ENCODE measurements around the gene AFF3. TPM values are rescaled to one million over a fixed set of nuclear protein-coding genes. Genes with fewer than 3 reads are reported as not detected.

The AFF3 gene
- total RNA-seq, 6 experiments from 2014 or later, result 0.80 to 8.2 (median 6.8) TPM

DNA sequence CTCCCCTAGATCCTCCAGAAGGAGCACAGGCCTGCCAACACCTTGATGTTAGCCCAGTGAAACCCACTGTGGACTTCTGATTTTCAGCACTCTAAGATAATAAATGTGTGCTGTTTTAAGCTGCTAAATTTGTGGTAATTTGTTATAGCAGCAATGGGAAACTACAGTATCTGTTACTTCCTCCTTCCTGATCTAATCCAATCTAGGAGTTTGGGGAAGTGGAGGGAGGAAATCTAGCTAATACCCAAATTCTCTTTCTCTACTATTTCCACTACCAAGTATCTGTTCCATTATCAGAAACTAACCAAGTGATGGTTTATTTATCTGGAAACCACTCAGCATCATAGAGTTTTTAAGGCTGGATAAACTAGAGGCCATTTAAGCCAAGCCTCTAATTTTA, 64.9 kb downstream of the AFF3 start:
- H3K4me1 Mint-ChIP-seq (ENCODE audit: low read depth), result no peaks in the 10 kb centered on the region; the same call in 1 of the 2 replicates
- no peaks in the 10 kb centered on the region for H3K36me3 Mint-ChIP-seq (ENCODE audit: low read depth)
- H3K9me3 Mint-ChIP-seq, result no peaks in the 10 kb centered on the region
- TF ChIP-seq, protein P1, sequence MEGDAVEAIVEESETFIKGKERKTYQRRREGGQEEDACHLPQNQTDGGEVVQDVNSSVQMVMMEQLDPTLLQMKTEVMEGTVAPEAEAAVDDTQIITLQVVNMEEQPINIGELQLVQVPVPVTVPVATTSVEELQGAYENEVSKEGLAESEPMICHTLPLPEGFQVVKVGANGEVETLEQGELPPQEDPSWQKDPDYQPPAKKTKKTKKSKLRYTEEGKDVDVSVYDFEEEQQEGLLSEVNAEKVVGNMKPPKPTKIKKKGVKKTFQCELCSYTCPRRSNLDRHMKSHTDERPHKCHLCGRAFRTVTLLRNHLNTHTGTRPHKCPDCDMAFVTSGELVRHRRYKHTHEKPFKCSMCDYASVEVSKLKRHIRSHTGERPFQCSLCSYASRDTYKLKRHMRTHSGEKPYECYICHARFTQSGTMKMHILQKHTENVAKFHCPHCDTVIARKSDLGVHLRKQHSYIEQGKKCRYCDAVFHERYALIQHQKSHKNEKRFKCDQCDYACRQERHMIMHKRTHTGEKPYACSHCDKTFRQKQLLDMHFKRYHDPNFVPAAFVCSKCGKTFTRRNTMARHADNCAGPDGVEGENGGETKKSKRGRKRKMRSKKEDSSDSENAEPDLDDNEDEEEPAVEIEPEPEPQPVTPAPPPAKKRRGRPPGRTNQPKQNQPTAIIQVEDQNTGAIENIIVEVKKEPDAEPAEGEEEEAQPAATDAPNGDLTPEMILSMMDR (IDR thresholded peaks at IDR 0.05), result no peak
- H3K27ac Mint-ChIP-seq, result no peak overlapping the region
- DNase-seq, result no peak
- H3K27me3 Mint-ChIP-seq (ENCODE audit: insufficient read depth), result peaks cover 29% of the 10 kb centered on the region
- H3K4me3 Mint-ChIP-seq, result no peak overlapping the region

DNA sequence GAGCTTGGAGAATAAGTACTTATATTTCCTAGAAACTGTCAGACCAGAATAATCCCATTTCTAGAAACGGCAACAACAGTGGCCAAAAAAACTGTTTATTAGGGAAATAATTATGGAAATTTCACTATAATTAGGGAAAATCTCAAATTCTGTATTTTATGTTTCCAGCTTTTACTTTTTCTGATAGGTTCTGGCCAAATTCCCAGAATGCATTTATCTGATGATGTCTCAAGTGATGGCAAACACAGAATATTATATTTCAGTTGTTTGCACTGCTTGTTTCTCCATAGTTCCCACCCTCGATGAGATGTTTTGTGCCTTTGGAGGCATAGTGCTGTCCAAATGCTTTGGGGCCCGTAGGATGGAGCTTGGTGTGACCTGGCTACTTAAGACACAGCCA, 66.9 kb downstream of the AFF3 start:
- H3K4me3 Mint-ChIP-seq, result no peak overlapping the region
- no peaks in the 10 kb centered on the region for H3K4me1 Mint-ChIP-seq (ENCODE audit: low read depth)
- TF ChIP-seq, protein P1 (IDR thresholded peaks at IDR 0.05), result no peak
- DNase-seq, result no peak
- no peaks in the 10 kb centered on the region for H3K36me3 Mint-ChIP-seq (ENCODE audit: low read depth)
- no peak overlapping the region for H3K27ac Mint-ChIP-seq
- no peaks in the 10 kb centered on the region for H3K9me3 Mint-ChIP-seq
- peaks cover 31% of the 10 kb centered on the region for H3K27me3 Mint-ChIP-seq (ENCODE audit: insufficient read depth)

DNA sequence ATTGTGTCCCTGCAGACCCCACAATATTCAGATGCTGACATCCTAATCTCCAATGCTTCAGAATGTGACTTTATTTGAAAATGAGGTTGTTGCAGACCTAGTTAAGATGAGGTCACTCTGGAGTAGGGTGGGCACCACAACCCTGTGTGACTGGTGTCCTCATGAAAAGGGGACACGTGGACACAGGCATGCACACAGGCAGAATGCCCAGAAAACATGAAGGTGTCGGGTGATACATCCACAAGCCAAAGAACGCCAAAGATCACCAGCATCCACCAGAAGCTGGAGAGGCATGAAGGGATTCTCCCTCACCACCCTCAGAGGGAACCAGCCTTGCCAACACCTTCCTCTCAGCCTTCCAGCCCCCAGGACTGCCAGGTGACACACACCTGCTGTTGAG, 69.3 kb downstream of the AFF3 start:
- Mint-ChIP-seq H3K36me3 (ENCODE audit: low read depth) (no peaks in the 10 kb centered on the region), H3K27me3 (ENCODE audit: insufficient read depth) (peaks cover 36% of the 10 kb centered on the region), H3K27ac (no peak overlapping the region), H3K9me3 (no peaks in the 10 kb centered on the region), H3K4me3 (no peak overlapping the region), H3K4me1 (ENCODE audit: low read depth) (peaks cover 6% of the 10 kb centered on the region; the same call in 1 of the 2 replicates)
- no peak for DNase-seq
- TF ChIP-seq, protein P1 (IDR thresholded peaks at IDR 0.05), result no peak

DNA sequence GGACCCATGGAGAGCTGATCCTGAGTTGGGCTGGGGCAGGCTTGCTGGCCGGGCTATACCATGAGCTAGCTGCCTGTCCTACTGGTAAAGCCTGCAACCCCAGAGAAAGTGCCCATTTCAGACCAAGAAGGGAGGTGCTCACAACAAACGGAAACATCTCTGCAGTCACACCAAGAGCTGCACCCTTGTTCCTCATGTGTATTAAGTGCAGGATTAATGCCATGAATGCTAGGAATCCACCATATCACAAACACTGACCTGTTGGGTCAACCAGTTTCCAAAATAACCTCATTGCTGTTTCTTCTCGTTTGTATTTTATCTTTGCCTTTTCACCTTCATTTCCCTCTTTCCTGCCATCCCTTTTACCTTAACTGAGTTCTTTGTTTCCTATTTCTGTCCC, 69.9 kb downstream of the AFF3 start:
- Mint-ChIP-seq H3K9me3 (no peaks in the 10 kb centered on the region), H3K4me1 (ENCODE audit: low read depth) (peaks cover 6% of the 10 kb centered on the region; the same call in 1 of the 2 replicates), H3K4me3 (no peak overlapping the region), H3K27me3 (ENCODE audit: insufficient read depth) (peaks cover 36% of the 10 kb centered on the region), H3K36me3 (ENCODE audit: low read depth) (no peaks in the 10 kb centered on the region), H3K27ac (no peak overlapping the region)
- TF ChIP-seq, protein P1 (IDR thresholded peaks at IDR 0.05), result no peak
- no peak for DNase-seq

DNA sequence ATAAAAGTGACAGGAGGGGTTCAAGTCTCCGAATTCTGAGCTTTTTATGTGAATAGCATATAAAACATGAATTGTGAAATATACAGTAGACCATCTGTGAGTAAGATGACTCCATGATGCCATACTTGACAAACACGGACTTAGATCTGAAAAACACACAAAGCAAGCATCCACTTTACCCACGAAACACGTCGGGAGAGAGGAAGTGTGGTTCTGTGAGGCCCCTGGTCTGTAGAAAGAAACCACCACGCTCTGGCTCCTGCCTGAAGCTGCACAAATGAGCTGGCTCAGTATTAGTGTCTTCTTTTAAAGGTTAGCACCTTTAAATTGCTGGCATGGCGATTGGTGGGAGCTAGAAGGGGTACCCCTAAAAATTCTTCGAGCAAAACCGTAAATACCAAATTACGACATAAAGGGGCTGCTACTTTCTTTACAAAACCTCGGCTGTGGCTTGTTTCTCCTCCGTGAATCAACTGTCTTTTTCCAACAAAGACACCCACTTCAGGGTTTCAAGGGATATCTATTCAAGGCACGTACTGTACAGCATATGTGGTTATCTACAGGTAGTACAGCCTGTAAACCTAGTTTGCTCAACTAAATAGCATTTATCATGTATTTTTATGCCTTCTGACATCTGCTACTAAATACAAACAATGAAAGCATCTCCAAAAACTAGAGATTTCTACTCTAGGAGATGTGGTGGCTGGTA, 70.9 kb downstream of the AFF3 start:
- TF ChIP-seq, protein P1 (IDR thresholded peaks at IDR 0.05), result no peak
- Mint-ChIP-seq H3K36me3 (ENCODE audit: low read depth) (no peaks in the 10 kb centered on the region), H3K27ac (no peak overlapping the region), H3K27me3 (ENCODE audit: insufficient read depth) (peaks cover 31% of the 10 kb centered on the region), H3K4me1 (ENCODE audit: low read depth) (peaks cover 6% of the 10 kb centered on the region; the same call in 1 of the 2 replicates), H3K4me3 (no peak overlapping the region), H3K9me3 (no peaks in the 10 kb centered on the region)
- no peak for DNase-seq

Measured in HFFc6 (cell line).